T-helper 1 cell treated with Interleukin-12 subunit alpha and Interleukin-12 subunit beta and Interleukin-4 antibody, amounts not matched to agents 30 μg/mL and 1 μg/mL, for 36 hours (primary cell): ENCODE data around the gene FBXL19.
A peak's percentile ranks its signal among the peaks of the same experiment; 100 is the strongest.

Experiments used
- H3K27ac Mint-ChIP-seq: one replicate; pipeline ENCODE4 v1.8.0; 2021; ENCODE audit warnings: mild to moderate bottlenecking, mixed read lengths
- H3K27me3 Mint-ChIP-seq: one replicate; pipeline ENCODE4 v1.8.0; 2021; ENCODE audit warnings: low read depth, mixed read lengths
- H3K36me3 Mint-ChIP-seq: one replicate; pipeline ENCODE4 v1.8.0; 2021; ENCODE audit warnings: low read depth, mixed read lengths
- H3K4me1 Mint-ChIP-seq: one replicate; pipeline ENCODE4 v1.8.0; 2021; ENCODE audit warnings: low read depth, mixed read lengths
- H3K4me3 Mint-ChIP-seq: one replicate; pipeline ENCODE4 v1.8.0; 2021; ENCODE audit warnings: mild to moderate bottlenecking, moderate library complexity, mixed read lengths
- H3K9me3 Mint-ChIP-seq: one replicate; pipeline ENCODE4 v1.8.0; 2021; ENCODE audit warnings: mixed read lengths

Gene FBXL19

DNA sequence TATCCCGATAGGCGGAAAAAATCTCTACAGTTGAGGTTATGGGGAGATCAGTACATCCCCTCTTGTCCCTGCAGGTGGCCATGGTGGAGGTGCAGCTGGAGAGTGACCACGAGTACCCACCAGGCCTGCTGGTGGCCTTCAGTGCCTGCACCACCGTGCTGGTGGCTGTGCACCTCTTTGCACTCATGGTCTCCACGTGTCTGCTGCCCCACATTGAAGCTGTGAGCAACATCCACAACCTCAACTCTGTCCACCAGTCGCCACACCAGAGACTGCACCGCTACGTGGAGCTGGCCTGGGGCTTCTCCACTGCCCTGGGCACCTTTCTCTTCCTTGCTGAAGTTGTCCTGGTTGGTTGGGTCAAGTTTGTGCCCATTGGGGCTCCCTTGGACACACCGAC is 29.7 kb downstream of the FBXL19 start:
- H3K4me3 Mint-ChIP-seq: no peak overlapping the region
- H3K27me3 Mint-ChIP-seq: no peaks in the 10 kb centered on the region
- H3K4me1 Mint-ChIP-seq: peaks cover 20% of the 10 kb centered on the region
- H3K27ac Mint-ChIP-seq: no peak overlapping the region
- H3K36me3 Mint-ChIP-seq: peaks cover 6% of the 10 kb centered on the region
- no peaks in the 10 kb centered on the region for H3K9me3 Mint-ChIP-seq

DNA sequence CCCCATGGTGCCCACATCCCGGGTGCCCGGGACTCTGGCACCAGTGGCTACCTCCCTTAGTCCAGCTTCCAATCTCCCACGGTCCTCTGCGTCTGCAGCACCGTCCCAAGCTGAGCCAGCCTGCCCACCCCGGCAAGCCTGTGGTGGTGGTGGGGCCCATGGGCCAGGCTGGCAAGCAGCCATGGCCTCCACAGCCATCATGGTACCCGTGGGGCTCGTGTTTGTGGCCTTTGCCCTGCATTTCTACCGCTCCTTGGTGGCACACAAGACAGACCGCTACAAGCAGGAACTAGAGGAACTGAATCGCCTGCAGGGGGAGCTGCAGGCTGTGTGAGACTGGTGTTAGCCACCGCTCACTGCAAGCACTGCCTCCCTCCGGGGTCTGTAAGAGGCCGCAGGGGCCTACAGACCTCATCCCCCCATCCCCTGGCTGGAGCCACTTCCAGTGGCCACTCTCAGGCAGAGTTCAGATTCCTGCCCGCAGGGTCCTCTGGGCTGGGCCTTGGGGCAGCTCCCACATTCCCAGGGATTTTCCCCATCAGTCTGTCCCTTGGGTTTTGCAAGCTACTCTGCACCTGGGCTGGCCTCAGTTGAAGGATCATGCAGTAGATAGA is 30.2 kb downstream of the FBXL19 start:
- Mint-ChIP-seq H3K4me1 (peaks cover 23% of the 10 kb centered on the region), H3K27ac (no peak overlapping the region), H3K9me3 (no peaks in the 10 kb centered on the region), H3K4me3 (no peak overlapping the region), H3K27me3 (no peaks in the 10 kb centered on the region), H3K36me3 (peaks cover 6% of the 10 kb centered on the region)

DNA sequence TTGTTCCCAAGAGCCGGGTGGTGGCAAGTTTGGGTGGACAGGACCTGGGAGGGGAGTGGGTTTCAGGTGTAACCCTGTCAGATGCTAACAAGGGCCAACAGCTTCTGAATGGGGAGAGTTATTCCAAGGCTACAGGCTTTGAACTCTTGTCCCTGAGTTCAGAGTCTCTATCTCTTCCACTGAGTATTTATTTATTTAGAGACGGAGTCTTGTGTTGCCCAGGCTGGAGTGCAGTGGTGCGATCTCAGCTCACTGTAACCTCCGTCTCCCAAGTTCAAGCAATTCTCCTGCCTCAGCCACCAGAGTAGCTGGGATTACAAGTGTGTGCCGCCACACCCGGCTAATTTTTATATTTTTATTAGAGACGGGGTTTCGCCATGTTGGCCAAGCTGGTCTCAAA is 31.6 kb downstream of the FBXL19 start:
- H3K36me3 Mint-ChIP-seq: peaks cover 16% of the 10 kb centered on the region
- peaks cover 33% of the 10 kb centered on the region for H3K4me1 Mint-ChIP-seq
- H3K27ac Mint-ChIP-seq: no peak overlapping the region
- H3K9me3 Mint-ChIP-seq: no peaks in the 10 kb centered on the region
- no peak overlapping the region for H3K4me3 Mint-ChIP-seq
- no peaks in the 10 kb centered on the region for H3K27me3 Mint-ChIP-seq

DNA sequence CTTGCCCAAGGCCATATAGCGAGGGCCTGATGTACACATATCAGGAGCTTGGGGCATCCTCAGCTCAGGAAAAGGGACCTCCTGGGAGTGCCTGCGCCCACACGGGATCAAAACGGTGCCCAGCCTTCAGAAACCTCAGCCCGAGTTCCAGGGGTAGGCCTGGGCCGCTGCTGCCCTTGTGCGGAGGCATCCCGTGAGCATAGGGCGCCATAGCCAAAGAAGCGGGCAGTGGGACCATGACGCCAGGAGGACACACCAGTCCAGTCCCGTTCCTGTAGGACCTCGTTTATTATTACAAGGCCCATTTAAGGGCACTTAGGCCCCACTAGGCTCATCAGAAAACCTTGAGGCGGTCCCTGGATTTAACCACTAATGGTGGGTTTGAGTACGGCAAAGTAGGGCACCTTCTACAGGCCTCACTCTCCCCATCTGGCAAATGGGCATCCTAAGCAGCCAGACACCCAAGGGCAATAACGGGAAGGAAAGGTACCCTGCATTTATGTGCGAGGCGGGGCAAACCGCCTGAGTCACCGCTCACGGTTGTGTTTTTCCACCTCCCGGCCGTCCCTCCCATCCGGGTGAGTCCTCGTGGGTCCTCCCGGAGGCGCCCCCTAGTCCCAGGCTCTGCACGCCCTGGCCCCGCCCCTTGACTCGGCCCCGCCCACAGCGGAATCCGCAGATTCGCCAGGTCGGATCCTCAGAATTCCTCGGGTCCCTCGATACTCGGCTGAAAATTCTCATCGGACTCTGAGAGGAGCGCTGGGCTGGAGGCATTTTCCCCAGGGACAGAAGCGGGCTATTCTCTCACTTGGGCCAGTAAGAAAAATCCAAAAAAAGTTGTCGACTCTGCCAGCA is 33.5 kb downstream of the FBXL19 start:
- Mint-ChIP-seq H3K4me3 (peak overlapping the region; percentile 93), H3K27ac (peak overlapping the region; percentile 98), H3K27me3 (no peaks in the 10 kb centered on the region), H3K9me3 (no peaks in the 10 kb centered on the region), H3K4me1 (peaks cover 32% of the 10 kb centered on the region), H3K36me3 (peaks cover 27% of the 10 kb centered on the region)

DNA sequence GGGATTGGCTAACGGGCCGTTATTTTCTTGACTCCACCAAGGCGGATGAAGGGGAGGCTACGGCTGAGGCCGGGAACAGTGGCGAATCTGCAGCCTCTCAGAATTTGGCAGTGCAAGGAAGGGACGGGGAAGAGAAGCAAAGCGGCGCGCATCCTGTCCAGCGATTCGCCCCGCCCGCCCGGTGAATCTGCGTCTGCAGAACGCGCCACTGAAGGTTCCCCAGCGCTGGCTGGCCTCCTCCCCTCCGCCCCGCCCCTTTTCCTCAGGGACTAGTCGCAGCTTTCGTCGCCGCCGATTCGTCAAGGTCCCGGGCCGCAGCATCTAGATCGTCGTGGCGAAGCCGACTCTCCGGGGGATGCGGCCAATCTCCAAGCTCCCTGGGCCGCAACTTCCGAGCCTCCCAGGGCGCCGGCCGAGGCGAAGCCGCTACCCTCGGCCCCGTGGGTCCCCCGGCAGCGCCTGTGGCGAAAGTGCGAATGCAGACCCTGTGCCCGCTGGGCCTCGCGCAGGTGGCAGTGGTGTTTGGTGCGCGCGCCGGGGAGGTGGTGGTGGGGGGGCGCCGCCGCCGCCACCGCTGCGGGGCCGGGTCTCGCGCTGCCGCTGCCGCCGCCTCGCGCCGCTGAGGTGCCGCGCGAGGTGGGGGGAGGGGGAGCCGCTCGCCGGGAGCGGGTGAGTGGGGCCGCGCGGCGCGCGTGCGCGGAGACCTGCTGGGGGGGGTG is 34.2 kb downstream of the FBXL19 start, which contains the start of gene SETD1A:
Gene SETD1A, plus strand, starts transcription at position 299 of the 719 bp plus-strand sequence. CDS start 978 bp downstream, outside the sequence.
- H3K4me3 Mint-ChIP-seq: peak within 1 kb of the TSS; percentile 94
- H3K36me3 Mint-ChIP-seq: peaks cover 30% of the 10 kb centered on the region
- H3K9me3 Mint-ChIP-seq: no peaks in the 10 kb centered on the region
- H3K27me3 Mint-ChIP-seq: no peaks in the 10 kb centered on the region
- H3K27ac Mint-ChIP-seq: peak within 1 kb of the TSS; percentile 98
- H3K4me1 Mint-ChIP-seq: peaks cover 32% of the 10 kb centered on the region

DNA sequence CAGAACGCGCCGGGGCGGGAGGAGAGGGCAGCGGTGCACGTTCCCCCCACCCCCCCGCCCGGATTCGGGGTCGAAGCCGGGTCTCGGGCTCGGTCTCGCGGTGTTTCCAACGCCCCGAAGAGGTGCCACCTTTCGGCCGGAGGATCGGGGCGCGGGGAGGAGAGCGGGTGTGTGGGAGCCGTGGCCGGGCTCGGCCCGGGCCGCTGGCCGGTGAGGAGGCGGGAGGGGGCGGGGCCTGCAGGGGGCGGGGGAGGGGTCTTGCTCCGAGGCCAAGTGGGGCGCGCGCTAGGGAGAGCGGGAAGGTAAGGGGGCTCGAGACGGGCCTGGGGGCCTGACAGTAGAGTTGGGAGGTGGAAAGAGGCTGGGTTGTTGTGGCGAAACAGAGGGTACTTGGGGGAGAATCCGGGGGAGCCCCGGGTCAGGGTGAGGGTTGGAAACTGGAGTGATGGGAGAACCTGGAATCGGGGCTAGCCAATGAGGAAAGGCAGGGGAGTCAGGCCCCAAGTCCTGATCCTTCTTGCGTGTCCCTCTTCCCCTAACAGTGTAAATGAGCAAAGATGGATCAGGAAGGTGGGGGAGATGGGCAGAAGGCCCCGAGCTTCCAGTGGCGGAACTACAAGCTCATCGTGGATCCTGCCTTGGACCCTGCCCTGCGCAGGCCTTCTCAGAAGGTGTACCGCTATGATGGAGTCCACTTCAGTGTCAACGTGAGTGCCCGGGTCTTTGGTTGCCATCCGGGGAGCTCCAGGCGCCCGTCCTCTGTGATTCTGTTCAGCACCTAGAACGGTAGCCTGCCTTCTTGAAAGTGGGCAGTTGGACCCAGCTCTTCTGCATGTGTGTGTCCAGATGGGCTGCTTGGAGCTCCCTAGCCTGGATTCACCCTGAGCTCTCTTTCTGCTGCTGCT is 35.1 kb downstream of the FBXL19 start:
- no peaks in the 10 kb centered on the region for H3K27me3 Mint-ChIP-seq
- H3K36me3 Mint-ChIP-seq: peaks cover 35% of the 10 kb centered on the region
- H3K4me3 Mint-ChIP-seq: peak overlapping the region; percentile 94
- peaks cover 31% of the 10 kb centered on the region for H3K4me1 Mint-ChIP-seq
- no peaks in the 10 kb centered on the region for H3K9me3 Mint-ChIP-seq
- H3K27ac Mint-ChIP-seq: peak overlapping the region; percentile 91

DNA sequence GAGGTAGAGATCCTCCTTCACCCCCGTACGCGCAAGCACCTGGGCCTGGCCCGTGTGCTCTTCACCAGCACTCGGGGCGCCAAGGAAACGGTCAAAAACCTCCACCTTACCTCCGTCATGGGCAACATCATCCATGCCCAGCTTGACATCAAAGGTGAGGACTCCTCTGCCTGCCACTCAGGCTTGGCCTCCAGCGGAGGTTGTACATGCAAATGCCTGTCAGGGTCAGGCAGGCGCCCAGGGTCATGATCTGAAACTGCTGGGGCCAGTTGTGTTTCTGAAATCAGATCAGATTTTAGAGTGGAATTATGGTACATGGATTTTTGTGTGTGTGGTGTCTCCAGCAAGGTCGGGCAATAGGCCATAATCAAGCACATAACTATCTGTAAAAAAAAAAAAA is 38.0 kb downstream of the FBXL19 start:
- H3K9me3 Mint-ChIP-seq: no peaks in the 10 kb centered on the region
- no peak overlapping the region for H3K4me3 Mint-ChIP-seq
- H3K36me3 Mint-ChIP-seq: peaks cover 49% of the 10 kb centered on the region
- no peaks in the 10 kb centered on the region for H3K27me3 Mint-ChIP-seq
- peaks cover 24% of the 10 kb centered on the region for H3K4me1 Mint-ChIP-seq
- H3K27ac Mint-ChIP-seq: no peak overlapping the region

DNA sequence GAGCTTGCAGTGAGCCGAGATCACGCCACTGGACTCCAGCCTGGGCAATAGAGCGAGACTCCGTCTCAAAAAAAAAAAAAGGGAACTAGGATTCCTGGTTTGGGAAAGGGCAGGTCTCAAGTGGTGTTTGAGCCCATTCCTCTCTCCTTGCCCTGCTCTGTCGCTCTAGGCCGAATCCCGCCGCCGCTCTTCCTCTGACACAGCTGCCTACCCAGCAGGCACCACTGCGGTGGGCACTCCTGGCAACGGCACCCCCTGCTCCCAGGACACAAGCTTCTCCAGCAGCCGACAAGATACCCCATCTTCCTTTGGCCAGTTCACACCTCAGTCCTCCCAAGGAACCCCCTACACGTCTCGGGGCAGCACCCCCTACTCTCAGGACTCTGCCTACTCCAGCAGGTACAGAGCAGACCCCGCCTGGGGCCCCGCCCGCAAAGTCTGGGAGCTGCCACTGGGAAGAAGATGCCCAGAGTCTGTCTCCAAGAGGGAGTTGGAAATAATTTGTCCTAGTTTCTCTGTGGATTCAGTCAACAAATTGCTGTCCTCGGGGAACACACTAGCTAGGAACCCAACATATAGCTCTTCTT is 40.6 kb downstream of the FBXL19 start:
- Mint-ChIP-seq H3K4me1 (peaks cover 15% of the 10 kb centered on the region), H3K27me3 (no peaks in the 10 kb centered on the region), H3K27ac (no peak overlapping the region), H3K9me3 (no peaks in the 10 kb centered on the region), H3K36me3 (peaks cover 60% of the 10 kb centered on the region), H3K4me3 (no peak overlapping the region)

DNA sequence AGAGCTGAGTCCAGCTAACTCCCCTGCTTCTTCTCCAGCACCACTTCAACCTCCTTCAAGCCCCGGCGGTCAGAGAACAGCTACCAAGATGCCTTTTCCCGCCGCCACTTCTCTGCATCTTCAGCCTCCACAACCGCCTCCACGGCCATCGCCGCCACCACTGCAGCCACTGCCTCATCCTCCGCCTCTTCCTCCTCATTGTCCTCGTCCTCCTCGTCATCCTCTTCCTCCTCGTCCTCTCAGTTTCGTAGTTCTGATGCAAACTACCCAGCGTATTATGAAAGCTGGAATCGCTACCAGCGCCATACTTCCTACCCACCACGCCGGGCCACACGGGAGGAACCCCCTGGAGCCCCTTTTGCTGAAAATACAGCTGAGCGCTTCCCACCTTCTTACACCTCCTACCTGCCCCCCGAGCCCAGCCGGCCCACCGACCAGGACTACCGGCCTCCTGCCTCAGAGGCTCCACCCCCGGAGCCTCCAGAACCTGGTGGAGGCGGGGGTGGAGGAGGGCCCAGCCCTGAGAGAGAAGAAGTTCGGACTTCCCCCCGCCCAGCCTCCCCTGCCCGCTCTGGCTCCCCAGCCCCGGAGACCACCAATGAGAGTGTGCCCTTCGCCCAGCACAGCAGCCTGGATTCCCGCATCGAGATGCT is 41.3 kb downstream of the FBXL19 start:
- peaks cover 8% of the 10 kb centered on the region for H3K4me1 Mint-ChIP-seq
- H3K4me3 Mint-ChIP-seq: no peak overlapping the region
- H3K9me3 Mint-ChIP-seq: no peaks in the 10 kb centered on the region
- H3K27ac Mint-ChIP-seq: no peak overlapping the region
- H3K27me3 Mint-ChIP-seq: no peaks in the 10 kb centered on the region
- peaks cover 57% of the 10 kb centered on the region for H3K36me3 Mint-ChIP-seq

DNA sequence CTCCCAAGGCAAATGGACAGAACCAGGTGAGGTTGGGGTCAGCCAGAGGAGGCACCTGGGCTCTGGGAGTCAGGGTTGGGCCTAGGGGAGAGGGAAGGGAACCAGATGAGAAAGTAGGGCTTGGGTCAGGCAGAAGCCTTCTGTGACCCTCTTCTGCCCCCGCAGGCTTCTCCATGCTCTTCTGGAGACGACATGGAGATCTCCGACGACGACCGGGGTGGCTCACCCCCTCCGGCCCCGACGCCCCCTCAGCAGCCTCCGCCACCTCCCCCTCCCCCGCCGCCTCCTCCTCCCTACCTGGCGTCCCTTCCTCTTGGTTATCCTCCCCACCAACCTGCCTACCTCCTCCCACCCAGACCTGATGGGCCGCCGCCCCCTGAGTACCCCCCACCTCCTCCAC is 42.1 kb downstream of the FBXL19 start:
- no peak overlapping the region for H3K4me3 Mint-ChIP-seq
- no peaks in the 10 kb centered on the region for H3K9me3 Mint-ChIP-seq
- H3K4me1 Mint-ChIP-seq: peaks cover under 1% of the 10 kb centered on the region
- peaks cover 51% of the 10 kb centered on the region for H3K36me3 Mint-ChIP-seq
- H3K27ac Mint-ChIP-seq: no peak overlapping the region
- H3K27me3 Mint-ChIP-seq: no peaks in the 10 kb centered on the region

DNA sequence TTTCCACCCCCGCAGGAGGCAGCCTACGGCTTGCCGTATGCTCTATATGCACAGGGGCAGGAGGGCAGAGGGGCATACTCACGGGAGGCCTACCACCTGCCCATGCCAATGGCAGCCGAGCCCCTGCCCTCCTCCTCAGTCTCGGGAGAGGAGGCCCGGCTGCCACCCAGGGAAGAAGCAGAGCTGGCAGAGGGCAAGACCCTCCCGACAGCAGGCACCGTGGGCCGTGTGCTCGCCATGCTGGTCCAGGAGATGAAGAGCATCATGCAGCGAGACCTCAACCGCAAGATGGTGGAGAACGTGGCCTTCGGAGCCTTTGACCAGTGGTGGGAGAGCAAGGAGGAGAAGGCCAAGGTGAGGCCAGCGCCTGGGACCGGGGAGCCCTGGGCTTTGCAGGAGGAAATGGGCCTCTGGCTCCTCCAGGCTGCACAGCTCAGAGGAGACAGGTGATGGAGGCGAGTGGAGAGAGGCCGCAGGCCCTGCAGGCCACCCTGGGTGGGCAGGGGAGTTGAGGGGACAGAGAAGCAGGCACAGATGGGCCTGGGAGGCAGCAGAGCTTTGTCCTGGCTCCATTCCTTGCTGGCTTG is 42.8 kb downstream of the FBXL19 start:
- no peak overlapping the region for H3K4me3 Mint-ChIP-seq
- peaks cover 55% of the 10 kb centered on the region for H3K36me3 Mint-ChIP-seq
- H3K9me3 Mint-ChIP-seq: no peaks in the 10 kb centered on the region
- H3K4me1 Mint-ChIP-seq: no peaks in the 10 kb centered on the region
- H3K27ac Mint-ChIP-seq: no peak overlapping the region
- H3K27me3 Mint-ChIP-seq: no peaks in the 10 kb centered on the region

DNA sequence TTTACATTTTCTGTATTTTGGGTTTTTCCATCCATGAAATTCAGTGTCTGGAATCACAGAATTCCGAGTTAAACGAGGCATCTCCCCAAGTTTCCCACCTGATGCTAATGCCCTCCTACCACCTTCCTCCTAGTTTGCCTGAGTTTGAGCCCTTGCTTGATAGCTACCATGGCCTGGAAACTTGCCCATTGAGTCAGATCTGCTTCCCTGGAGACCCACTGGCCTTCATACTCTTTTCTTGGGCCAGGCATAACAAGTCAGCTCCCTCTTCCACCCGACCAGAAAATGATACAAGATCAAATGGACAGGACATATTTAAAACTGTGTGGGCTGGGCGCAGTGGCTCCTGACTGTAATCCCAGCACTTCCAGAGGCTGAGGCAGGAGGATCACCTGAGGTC is 44.4 kb downstream of the FBXL19 start:
- Mint-ChIP-seq H3K27ac (no peak overlapping the region), H3K27me3 (no peaks in the 10 kb centered on the region), H3K4me3 (no peak overlapping the region), H3K36me3 (peaks cover 58% of the 10 kb centered on the region), H3K9me3 (no peaks in the 10 kb centered on the region), H3K4me1 (peaks cover 2% of the 10 kb centered on the region)

DNA sequence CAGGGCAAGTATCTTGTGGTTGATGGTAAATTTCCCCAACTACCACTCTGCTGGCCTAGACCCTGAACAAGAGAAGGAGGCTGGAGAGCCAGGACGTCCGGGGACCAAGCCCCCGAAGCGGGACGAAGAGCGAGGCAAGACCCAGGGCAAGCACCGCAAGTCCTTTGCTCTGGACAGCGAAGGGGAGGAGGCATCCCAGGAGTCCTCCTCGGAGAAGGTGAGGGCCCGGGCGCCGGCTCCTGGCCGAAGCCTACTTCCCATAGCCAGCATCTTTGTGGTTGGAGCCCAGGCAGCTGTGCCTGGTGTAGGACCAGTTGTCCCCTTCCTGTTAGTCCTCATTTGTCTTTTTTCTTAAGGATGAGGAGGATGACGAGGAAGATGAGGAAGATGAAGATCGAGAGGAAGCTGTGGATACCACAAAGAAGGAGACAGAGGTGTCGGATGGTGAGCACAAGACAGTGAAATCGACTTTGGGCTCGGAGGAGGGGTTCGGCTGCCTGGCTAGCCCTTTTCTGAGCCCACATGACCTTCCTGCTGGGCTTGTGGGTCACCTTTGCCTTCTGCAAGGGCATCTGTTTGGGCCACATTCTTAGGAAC is 46.0 kb downstream of the FBXL19 start:
- Mint-ChIP-seq H3K4me1 (peaks cover 2% of the 10 kb centered on the region), H3K9me3 (no peaks in the 10 kb centered on the region), H3K27ac (no peak overlapping the region), H3K4me3 (no peak overlapping the region), H3K36me3 (peaks cover 62% of the 10 kb centered on the region), H3K27me3 (no peaks in the 10 kb centered on the region)
